Astrocyte of the cerebellum (primary cell): ENCODE data around the gene PEPD.

Experiments
- DNase-seq: peaks from one replicate; pipeline ENCODE4 v3.0.0-alpha.2; 2011; ENCODE audit warnings: low read depth
- H3K4me3 ChIP-seq: 2 replicates; pipeline ENCODE4 v1.5.1; 2011; ENCODE audit warnings: mild to moderate bottlenecking, low read depth, low read length, moderate library complexity
- in situ Hi-C: cut with HindIII; loops from 2 replicates; pipeline ENCODE4 v1.10.0; 2017; ENCODE audit warnings: low sequenced_read_pairs
- TF ChIP-seq, protein P1 (sequence below): IDR thresholded peaks from 2 replicates; pipeline ENCODE4 v1.5.1; 2012; ENCODE audit warnings: low read length, low read depth, moderate library complexity, mild to moderate bottlenecking; ENCODE audit errors: missing control alignments

PEPD gene

DNA sequence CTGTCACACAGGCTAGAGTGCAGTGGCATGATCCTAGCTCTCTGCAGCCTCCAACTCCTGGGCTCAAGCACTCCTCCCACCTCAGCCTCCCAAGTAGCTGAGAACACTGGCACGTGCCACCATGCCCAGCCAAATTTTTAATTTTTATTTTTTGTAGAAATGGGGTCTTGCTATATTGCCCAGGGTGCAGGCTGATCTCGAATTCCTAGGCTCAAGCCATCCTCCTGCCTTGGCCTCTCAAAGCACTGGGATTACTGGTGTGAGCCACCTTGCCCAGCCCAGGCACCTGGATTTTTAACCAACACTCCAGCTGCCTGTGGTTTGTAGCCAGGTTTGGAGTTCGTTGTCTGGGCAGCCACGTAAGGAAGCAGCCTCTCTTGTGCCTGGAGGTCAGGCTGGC lies 9.3 kb upstream of the PEPD start:
- in situ Hi-C loops: no loop called here
- TF ChIP-seq, protein P1, sequence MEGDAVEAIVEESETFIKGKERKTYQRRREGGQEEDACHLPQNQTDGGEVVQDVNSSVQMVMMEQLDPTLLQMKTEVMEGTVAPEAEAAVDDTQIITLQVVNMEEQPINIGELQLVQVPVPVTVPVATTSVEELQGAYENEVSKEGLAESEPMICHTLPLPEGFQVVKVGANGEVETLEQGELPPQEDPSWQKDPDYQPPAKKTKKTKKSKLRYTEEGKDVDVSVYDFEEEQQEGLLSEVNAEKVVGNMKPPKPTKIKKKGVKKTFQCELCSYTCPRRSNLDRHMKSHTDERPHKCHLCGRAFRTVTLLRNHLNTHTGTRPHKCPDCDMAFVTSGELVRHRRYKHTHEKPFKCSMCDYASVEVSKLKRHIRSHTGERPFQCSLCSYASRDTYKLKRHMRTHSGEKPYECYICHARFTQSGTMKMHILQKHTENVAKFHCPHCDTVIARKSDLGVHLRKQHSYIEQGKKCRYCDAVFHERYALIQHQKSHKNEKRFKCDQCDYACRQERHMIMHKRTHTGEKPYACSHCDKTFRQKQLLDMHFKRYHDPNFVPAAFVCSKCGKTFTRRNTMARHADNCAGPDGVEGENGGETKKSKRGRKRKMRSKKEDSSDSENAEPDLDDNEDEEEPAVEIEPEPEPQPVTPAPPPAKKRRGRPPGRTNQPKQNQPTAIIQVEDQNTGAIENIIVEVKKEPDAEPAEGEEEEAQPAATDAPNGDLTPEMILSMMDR: no peak
- no peak for DNase-seq
- no peak overlapping the region for H3K4me3 ChIP-seq

DNA sequence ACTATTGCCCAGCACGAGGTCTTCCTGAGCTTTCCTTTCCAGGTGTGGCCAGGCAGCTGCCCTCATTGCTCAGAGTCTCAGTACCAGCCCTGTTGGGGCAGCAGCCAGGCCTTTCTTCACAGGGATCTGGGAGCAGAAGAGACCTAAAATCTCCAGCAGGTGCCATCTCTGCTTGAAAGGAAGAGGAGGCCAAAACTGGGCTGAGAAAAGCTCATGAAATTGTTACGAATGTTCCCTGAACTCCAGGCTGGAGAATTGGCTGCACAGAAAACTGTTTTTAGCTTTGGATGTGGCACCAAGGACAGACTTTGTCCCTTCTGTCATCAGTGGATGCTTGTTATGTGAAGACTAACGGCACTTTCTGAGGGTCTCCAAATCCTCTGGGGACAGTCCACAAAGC lies 8.7 kb upstream of the PEPD start:
- DNase-seq: no peak
- in situ Hi-C loops: no loop called here
- TF ChIP-seq, protein P1: no peak

DNA sequence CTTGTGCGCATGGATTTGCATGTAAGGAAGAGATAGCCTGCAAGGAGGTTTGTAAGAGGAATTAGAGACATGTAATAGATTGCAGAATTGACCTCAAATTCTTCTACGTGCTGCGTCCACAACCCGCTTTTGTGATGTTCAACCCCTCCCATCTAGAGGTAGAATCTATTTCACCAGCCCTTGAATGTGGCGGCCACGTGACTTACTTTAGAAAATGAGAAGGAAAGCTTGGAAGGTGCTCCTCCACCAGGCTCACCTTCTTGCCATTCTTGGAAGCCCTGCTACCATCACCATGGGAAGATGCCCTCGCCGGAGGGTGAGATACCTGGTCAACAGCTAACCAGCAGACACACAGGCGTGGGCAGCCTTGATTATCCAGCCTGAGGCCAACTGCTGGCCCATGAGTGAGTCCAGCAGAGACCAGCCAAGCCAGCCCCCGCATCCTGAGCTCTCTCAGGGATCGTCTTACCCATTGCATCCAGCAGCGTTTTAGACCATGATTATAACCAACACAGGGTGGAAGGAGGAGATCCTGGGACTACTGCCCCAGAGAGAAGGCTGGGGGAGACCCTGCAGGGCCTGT lies 7.6 kb upstream of the PEPD start:
- H3K4me3 ChIP-seq: no peak overlapping the region
- TF ChIP-seq, protein P1: no peak
- DNase-seq: no peak
- in situ Hi-C loops: no loop called here

More for the DNA sequence above, 8.7 kb upstream of the PEPD start:
- no peak overlapping the region for H3K4me3 ChIP-seq

DNA sequence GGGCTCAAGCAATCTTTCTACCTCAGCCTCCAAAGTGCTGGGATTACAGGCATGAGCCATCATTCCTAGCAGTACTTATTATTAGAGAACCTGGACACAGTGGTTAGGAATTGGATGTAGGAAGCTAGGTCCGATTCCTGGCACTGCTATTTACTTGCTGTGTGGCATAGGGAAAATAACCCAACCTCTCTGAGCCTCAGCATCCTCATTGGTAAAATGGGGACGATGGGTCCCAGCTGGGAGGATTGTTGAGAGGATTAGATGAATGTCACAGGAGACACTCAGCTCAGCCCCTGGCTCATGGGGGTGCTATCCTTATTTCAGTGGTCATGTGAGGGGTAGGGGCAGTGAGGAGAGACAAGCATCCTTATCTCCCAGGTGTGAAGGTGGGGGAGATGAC lies 6.8 kb upstream of the PEPD start:
- in situ Hi-C loops: no loop called here
- no peak overlapping the region for H3K4me3 ChIP-seq
- TF ChIP-seq, protein P1: no peak
- DNase-seq: no peak

DNA sequence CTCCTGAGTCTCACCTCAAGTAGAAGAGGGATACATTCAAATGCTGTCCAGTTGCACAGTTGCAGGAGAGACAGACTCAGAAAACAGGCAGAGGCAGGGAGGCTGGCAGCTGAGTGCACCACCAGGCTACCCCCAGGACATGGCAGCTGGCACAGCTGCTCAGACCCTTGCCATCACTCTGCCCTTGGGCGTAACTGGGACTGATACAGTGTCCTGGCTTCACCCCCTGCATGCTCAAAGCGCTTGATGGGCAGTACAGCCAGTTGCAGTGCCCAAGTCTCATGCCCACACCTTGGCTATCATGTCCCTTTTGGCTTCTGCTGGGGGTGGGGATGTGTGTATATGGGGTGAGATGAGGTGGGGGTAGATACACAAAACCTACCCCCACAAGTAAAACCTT lies 5.5 kb upstream of the PEPD start:
- DNase-seq: no peak
- no peak overlapping the region for H3K4me3 ChIP-seq
- TF ChIP-seq, protein P1: no peak
- in situ Hi-C loops: no loop called here

DNA sequence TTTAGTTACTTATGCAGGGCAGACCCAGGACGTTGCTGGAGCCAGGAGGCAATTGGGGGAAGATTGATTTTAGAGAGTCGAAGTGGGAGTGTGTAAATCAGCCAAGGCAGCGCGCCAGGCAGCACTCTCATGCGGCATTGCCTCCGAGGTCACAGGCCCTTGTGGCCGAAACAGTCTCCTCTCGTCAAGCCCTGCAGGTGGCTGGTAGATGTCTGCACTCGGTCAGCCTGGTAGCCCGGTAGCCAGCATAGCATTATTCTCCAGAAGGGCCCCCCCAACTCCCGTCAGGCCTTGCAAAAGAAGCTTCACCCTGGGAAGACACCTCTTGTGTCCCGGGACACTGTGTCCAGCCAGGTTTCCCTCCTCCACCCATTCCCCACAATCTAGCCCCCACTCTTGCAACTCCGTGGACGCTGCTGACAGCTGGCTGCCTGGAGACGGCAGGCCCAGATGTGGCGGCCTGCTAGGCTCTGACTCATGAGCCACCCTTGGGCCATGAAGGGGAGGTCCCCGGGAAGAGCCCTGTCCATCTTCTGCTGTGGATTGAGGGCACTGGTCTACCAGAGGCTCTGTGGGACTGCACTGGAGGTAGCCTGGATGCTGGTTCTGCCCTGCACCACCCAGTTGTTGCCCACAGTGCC lies 2.6 kb upstream of the PEPD start:
- in situ Hi-C loops: no loop called here
- no peak for DNase-seq
- TF ChIP-seq, protein P1: no peak
- no peak overlapping the region for H3K4me3 ChIP-seq
